Activated CD4-positive, alpha-beta T cell treated with anti-CD3 and anti-CD28 coated beads, Interleukin-2, amount 50 U/mL, for 4 hours (primary cell): Measurements from ENCODE around the gene CDH11.

Experiments used
- DNase-seq, 2 experiments: peaks; one replicate each; pipeline ENCODE4 v3.0.0-alpha.2; 2020

The CDH11 gene

GRCh38 chr16:65021852-65022595 is 99.8 kb downstream of the CDH11 start:
- no peak for DNase-seq

DNA sequence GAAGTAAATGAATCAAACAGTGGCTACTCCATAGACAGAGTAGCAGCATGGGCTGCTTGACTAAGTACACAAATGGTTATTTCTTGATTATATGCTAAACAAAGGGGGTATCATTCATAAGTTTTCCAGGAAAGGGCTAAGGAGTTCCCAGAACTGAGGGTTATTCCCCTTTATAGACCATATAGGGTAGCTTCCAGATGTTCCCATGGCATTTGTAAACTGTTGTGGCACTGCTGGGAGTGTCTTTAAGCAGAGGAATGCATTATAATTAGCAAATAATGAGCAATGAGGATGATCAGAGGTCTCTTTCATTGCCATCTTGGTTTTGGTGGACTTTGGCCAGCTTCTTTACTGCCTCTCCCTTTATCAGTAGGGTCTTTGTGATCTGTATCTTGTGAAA is 105.1 kb downstream of the CDH11 start:
- DNase-seq: no peak

GRCh38 chr16:65015599-65015998 is 106.3 kb downstream of the CDH11 start:
- no peak for DNase-seq

DNA sequence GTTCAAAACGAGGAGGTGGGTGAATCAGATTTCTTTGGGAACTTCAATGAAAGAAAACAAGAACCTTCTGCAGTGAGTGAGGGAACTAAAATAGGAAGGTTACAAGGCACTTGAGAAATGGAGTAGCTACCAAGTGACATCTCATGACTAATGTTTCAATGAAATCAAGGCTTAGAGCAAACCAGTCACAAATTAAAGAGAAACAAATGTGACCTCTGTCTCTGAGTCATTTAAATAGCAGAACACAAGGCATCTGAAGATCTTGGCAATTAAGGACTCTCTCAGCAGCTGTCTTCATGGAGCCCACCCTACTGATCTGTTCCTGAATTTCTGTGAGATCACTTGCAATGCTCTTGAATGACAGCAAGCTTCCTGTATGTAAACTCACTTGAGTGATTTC is 109.5 kb downstream of the CDH11 start:
- no peak for DNase-seq

- DNase-seq: no peak
Observed at GRCh38 chr16:65010125-65010524, 111.7 kb downstream of the CDH11 start.

DNA sequence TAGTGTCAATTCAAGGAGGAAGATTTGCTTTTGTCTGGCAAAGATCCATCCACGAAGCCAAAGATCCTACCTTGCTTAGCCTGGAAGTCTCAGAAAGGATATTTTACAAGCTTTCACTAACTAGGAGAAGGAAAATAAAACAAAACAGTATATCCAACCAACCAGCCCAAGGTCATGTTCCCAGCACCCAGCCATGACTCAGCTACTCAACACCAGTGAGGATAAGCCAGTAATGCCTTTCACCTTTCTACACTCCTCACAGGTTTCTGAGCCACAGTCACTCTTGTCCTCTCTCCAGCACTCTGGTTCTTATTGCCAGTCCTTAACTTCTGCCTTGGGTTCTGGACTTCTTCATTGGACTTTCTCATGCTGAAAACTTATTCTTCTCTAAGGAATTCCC is 116.2 kb downstream of the CDH11 start:
- no peak for DNase-seq

GRCh38 chr16:65004570-65004969 is 117.3 kb downstream of the CDH11 start:
- no peak for DNase-seq

DNA sequence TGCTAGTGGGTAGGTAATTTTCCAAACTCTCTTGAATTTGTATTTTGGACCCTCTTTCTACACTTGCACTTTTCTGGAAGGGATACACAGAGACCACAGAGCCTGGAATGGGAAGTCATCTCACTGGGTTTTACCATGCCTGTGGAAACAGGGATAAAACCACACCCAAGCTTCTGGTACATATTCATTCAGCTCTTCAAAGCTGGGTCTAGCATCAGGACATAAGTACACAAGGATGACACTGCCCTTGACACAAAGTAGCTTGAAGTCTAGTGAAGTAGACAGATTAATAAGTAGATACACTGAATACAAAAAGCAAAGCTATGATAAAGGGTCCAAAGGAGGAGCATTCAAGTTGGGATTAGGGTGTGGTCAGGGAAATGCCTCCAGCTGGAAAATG is 118.2 kb downstream of the CDH11 start:
- no peak for DNase-seq

GRCh38 chr16:65002265-65002664 is 119.6 kb downstream of the CDH11 start:
- no peak for DNase-seq

- no peak for DNase-seq
Observed at GRCh38 chr16:65000654-65001053, 121.2 kb downstream of the CDH11 start.

GRCh38 chr16:64997751-64998150 is 124.1 kb downstream of the CDH11 start:
- DNase-seq: no peak

GRCh38 chr16:64997121-64997520 is 124.7 kb downstream of the CDH11 start:
- no peak for DNase-seq

- DNase-seq: no peak
Observed at GRCh38 chr16:64996641-64997040, 125.2 kb downstream of the CDH11 start.

GRCh38 chr16:64993464-64993863 is 128.4 kb downstream of the CDH11 start:
- no peak for DNase-seq

- no peak for DNase-seq
Observed at GRCh38 chr16:64991001-64991400, 130.9 kb downstream of the CDH11 start.

GRCh38 chr16:64990101-64990500 is 131.8 kb downstream of the CDH11 start:
- no peak for DNase-seq

- no peak for DNase-seq
Observed at GRCh38 chr16:64989050-64989449, 132.8 kb downstream of the CDH11 start.

DNA sequence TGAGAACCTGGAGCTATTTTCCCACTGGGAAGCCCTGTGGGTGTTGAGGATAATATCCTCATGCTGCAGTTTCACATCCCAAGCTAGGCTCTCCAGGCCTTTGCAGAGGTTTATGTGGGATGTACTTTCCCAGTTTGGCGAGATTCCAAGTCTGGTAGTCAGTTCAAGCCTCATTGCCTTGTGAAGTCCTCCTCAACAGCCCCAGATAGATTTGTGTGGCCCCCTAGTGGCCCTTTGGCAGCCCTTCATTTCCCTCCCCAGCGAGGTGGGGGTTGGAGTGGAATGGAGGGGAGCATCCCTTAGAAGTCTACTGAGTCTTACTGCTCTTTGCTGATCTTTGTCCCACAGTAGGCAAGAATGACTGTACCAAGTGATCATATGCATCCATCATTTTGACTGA is 137.9 kb downstream of the CDH11 start:
- DNase-seq: no peak

GRCh38 chr16:64983231-64983630 is 138.6 kb downstream of the CDH11 start:
- no peak for DNase-seq

- DNase-seq: no peak
Observed at GRCh38 chr16:64982581-64982980, 139.3 kb downstream of the CDH11 start.

GRCh38 chr16:64981568-64982281 is 140.1 kb downstream of the CDH11 start:
- DNase-seq: no peak

DNA sequence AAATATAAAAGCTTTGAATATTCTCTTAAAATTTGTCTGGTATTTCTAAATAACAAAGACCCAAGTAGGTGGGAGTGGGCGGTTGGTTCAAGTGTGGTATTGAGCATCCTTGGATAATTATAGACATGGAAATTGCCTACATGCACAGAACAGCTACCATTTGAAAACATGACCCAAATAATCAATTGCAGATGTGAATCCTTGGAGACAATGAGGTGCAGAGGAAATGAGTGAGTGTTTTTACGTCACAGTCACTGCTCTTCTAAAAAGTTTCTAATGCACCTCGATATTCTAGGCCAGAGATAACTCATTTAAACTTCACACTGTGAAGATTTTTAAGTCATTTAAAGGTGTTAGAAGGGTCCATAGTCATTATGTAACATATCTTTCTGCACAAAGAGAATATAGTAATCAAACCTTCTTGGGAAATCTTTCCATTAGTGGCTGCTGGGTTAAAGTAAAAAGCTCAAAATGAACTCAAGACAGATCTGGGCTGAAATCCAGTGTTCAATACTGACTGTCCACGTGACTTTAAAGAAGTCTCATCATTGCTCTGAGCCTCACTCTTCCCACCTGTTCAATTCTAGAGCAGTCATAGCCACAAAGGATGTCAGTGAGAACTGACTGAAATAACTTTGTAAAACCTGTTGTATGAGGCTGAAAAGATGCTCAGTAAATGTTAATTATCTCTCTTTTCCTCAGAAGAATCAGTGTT is 144.5 kb downstream of the CDH11 start:
- no peak for DNase-seq

DNA sequence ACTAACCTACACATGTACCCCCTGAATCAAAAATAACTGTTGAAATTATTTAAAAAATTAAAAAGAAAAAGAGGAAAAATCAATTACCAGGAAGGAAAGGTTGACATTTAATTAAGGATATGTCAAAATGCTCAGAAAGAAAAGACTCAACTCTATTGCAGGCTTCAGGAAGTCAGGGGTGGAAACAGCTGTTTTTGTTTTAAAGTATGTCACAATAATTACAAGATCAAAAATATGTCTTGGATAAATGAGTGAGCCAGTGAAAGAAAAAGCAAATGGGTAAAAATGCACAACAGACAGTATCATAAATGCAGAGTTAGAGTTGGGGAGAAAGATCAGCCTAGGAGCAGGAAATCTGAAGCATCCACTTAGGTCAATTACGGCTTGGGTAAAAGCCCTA is 146.0 kb downstream of the CDH11 start:
- DNase-seq: no peak

- no peak for DNase-seq
Observed at GRCh38 chr16:64974381-64974780, 147.5 kb downstream of the CDH11 start.
